ENCODE measurements around the gene AQP3. TPM values are rescaled to one million over a fixed set of nuclear protein-coding genes. Genes with fewer than 3 reads are reported as not detected.

Gene AQP3
- total and polyA plus RNA-seq, 2 of the 4 experiments (the other 2 are of a cell fraction), result 3.8 to 12.2 TPM

- Histone ChIP-seq H4K20me1 (ENCODE audit: insufficient read depth, low read length) (no peaks in the 10 kb centered on the region), H2BK120ac (ENCODE audit: low read depth, low read length) (no peak overlapping the region), H3K79me1 (ENCODE audit: low read depth in 1 of 2, low read length in 2 of 2) (no peaks in the 10 kb centered on the region), H3K27ac (ENCODE audit: insufficient read depth, low read length) (no peak overlapping the region), H2AFZ (replicated peaks; ENCODE audit: low read length, poor library complexity) (peak overlapping the region; percentile 43), H3K23ac (ENCODE audit: low read depth, low read length) (no peak overlapping the region), H4K8ac (ENCODE audit: low read depth in 2 of 2, low read length in 2 of 2) (no peak overlapping the region), H3K9me3 (ENCODE audit: control insufficient read depth, insufficient read depth, low read length) (no peaks in the 10 kb centered on the region), H2AK5ac (ENCODE audit: low read depth, low read length) (no peak overlapping the region), H3K9me1 (ENCODE audit: insufficient read depth, low read length) (no peaks in the 10 kb centered on the region), H3K4me1 (ENCODE audit: control insufficient read depth, insufficient read depth, low read length) (no peaks in the 10 kb centered on the region), H3K18ac (ENCODE audit: low read depth, low read length) (no peak overlapping the region), H2AK9ac (replicated peaks; ENCODE audit: low read depth, low read length, poor library complexity) (no peak overlapping the region), H2BK20ac (ENCODE audit: low read depth, low read length) (no peak overlapping the region), H3K4me2 (ENCODE audit: low read depth, low read length) (no peak overlapping the region), H3K4ac (ENCODE audit: low read depth, low read length) (no peak overlapping the region), H3K9ac (ENCODE audit: low read depth, low read length) (no peak overlapping the region), H3K36me3 (ENCODE audit: control insufficient read depth, insufficient read depth, low read length) (no peaks in the 10 kb centered on the region), H4K91ac (ENCODE audit: insufficient read depth, low read depth, low read length) (no peak overlapping the region), H2BK5ac (ENCODE audit: low read depth, low read length, poor library complexity, severe bottlenecking) (no peak overlapping the region), H3K27me3 (ENCODE audit: control insufficient read depth, insufficient read depth, low read length) (peaks cover 19% of the 10 kb centered on the region), H3K14ac (replicated peaks; ENCODE audit: low read depth, low read length) (no peak overlapping the region), H4K5ac (ENCODE audit: low read depth, low read length) (no peak overlapping the region), H3K56ac (ENCODE audit: extremely low read depth, insufficient read depth, low read length) (no peak overlapping the region), H2BK15ac (ENCODE audit: low read depth, low read length) (no peak overlapping the region), H3K4me3 (ENCODE audit: insufficient read depth, low read depth, low read length) (no peak overlapping the region)
- no peak for TF ChIP-seq POLR2A (IDR thresholded peaks at IDR 0.05; ENCODE audit: low read depth, low read length)
- no peak for TF ChIP-seq MAFK (IDR thresholded peaks at IDR 0.05; ENCODE audit: low read depth, low read length)
- TF ChIP-seq MXI1 (IDR thresholded peaks at IDR 0.05; ENCODE audit: borderline replicate concordance, low read depth, low read length), result no peak
- no peak for TF ChIP-seq SMC3 (IDR thresholded peaks at IDR 0.05; ENCODE audit: low read depth, low read length)
- TF ChIP-seq CTCF (conservative IDR thresholded peaks at IDR 0.05; ENCODE audit: low read depth, low read length), result no peak
- TF ChIP-seq USF2 (IDR thresholded peaks at IDR 0.05; ENCODE audit: low read depth, low read length), result no peak
- TF ChIP-seq MAZ (IDR thresholded peaks at IDR 0.05; ENCODE audit: borderline replicate concordance, low read depth, low read length), result no peak
- no peak for TF ChIP-seq NFE2L2 (IDR thresholded peaks at IDR 0.05; ENCODE audit: low read depth, low read length)
- no peak for TF ChIP-seq RCOR1 (IDR thresholded peaks at IDR 0.05; ENCODE audit: insufficient replicate concordance, low read length)
- no peak for TF ChIP-seq FOS (IDR thresholded peaks at IDR 0.05; ENCODE audit: low read depth, low read length)
- TF ChIP-seq CHD1 (IDR thresholded peaks at IDR 0.05; ENCODE audit: low read depth, low read length), result no peak
- TF ChIP-seq RAD21 (IDR thresholded peaks at IDR 0.05; ENCODE audit: low read length), result no peak
- no peak for TF ChIP-seq ELK1 (IDR thresholded peaks at IDR 0.05; ENCODE audit: borderline replicate concordance, low read depth, low read length)
- TF ChIP-seq CEBPB (IDR thresholded peaks at IDR 0.05; ENCODE audit: low read depth, low read length), result no peak
- no peak for TF ChIP-seq BHLHE40 (IDR thresholded peaks at IDR 0.05; ENCODE audit: low read depth, low read length)
- TF ChIP-seq RFX5 (IDR thresholded peaks at IDR 0.05; ENCODE audit: low read depth, low read length), result no peak
- DNase-seq, result no peak
- in situ Hi-C loops (cut with MboI; ENCODE audit: low sequenced_read_pairs) (loop anchor here (25.0 kb wide), 1 partner anchor 295 kb away; no protein-coding TSS in a partner anchor), intact Hi-C loops (cut with micrococcal nuclease) (no loop called here), dilution Hi-C loops (cut with HindIII; ENCODE audit: low sequenced_read_pairs, unreplicated experiment) (no loop called here)
- POLR2A ChIA-PET (ENCODE audit: unreplicated experiment), result no interaction called here
- 33% methylated on average over 1 of the region's 5 CpGs; no CpG with 5 or more reads in 1 of the 2 experiments for WGBS, 2 experiments (ENCODE audit: extremely low coverage in 2 of 2, insufficient read length in 1 of 2)
- no peak for ATAC-seq (ENCODE audit: low read depth)
- CTCF ChIA-PET, result interaction anchor here (1.4 to 3.0 kb wide), 2 partner anchors 43 to 50 kb away, joined by 3 to 14 read pairs; no protein-coding TSS in a partner anchor
- BruUV-seq (replicated peaks), result no TSS peak
Observed at GRCh38 chr9:33416996-33417395, 30.4 kb downstream of the AQP3 start.
